Activated gamma-delta T cell treated with Interleukin-2 at 50 U/mL for 16 hours (primary cell): ENCODE results near the gene WDFY4.

Experiments used
- DNase-seq: peaks from one replicate; pipeline ENCODE4 v3.0.0-alpha.2; 2020

The WDFY4 gene

GRCh38 chr10:48714088-48714487, 29.4 kb downstream of the WDFY4 start:
- DNase-seq, result no peak

GRCh38 chr10:48716416-48716815, 31.7 kb downstream of the WDFY4 start:
- DNase-seq, result no peak

- no peak for DNase-seq
Observed at GRCh38 chr10:48720611-48721010, 35.9 kb downstream of the WDFY4 start.

- DNase-seq, result no peak
Observed at GRCh38 chr10:48722153-48723145, 37.8 kb downstream of the WDFY4 start.

GRCh38 chr10:48724127-48724526, 39.5 kb downstream of the WDFY4 start:
- DNase-seq, result no peak

- DNase-seq, result no peak
Observed at GRCh38 chr10:48725708-48726107, 41.0 kb downstream of the WDFY4 start.

- DNase-seq, result no peak
Observed at GRCh38 chr10:48727866-48728265, 43.2 kb downstream of the WDFY4 start.

GRCh38 chr10:48729222-48729621, 44.5 kb downstream of the WDFY4 start:
- DNase-seq, result no peak

GRCh38 chr10:48729941-48730457, 45.3 kb downstream of the WDFY4 start:
- no peak for DNase-seq

GRCh38 chr10:48731141-48731540, 46.5 kb downstream of the WDFY4 start:
- no peak for DNase-seq

GRCh38 chr10:48731654-48732053, 47.0 kb downstream of the WDFY4 start:
- no peak for DNase-seq

GRCh38 chr10:48733329-48733728, 48.7 kb downstream of the WDFY4 start:
- no peak for DNase-seq

GRCh38 chr10:48735836-48736390, 51.2 kb downstream of the WDFY4 start:
- no peak for DNase-seq

GRCh38 chr10:48736596-48736995, 51.9 kb downstream of the WDFY4 start:
- DNase-seq, result no peak

- DNase-seq, result no peak
Observed at GRCh38 chr10:48737886-48738285, 53.2 kb downstream of the WDFY4 start.

GRCh38 chr10:48739170-48739569, 54.5 kb downstream of the WDFY4 start:
- DNase-seq, result no peak

- no peak for DNase-seq
Observed at GRCh38 chr10:48740015-48740707, 55.5 kb downstream of the WDFY4 start.

GRCh38 chr10:48740988-48741387, 56.3 kb downstream of the WDFY4 start:
- DNase-seq, result no peak

- no peak for DNase-seq
Observed at GRCh38 chr10:48742891-48743860, 58.5 kb downstream of the WDFY4 start.

- DNase-seq, result no peak
Observed at GRCh38 chr10:48744587-48744986, 59.9 kb downstream of the WDFY4 start.

- no peak for DNase-seq
Observed at GRCh38 chr10:48745662-48746245, 61.1 kb downstream of the WDFY4 start.

- no peak for DNase-seq
Observed at GRCh38 chr10:48748573-48748972, 63.9 kb downstream of the WDFY4 start.
